GM12878 (cell line): ENCODE data around the gene HECTD4. TPM values are rescaled to one million over a fixed set of nuclear protein-coding genes. Genes with fewer than 3 reads are reported as not detected.

Source experiments
- ATAC-seq: fragments of 200-7000 bp; cut with Tn5 transposase; 3 replicates; pipeline ENCODE4 v1.9.1; 2020; ENCODE audit warnings: mild to moderate bottlenecking, moderate library complexity
- BruUV-seq: library from RNA; stranded (reverse); fragments of 400-500 nt; replicated peaks from 2 replicates; lab custom pipeline; 2021; lab: Mats Ljungman, UMichigan
- CTCF ChIA-PET: fragments of 300-600 bp; sonication (Branson Sonifier 250); formaldehyde crosslinking; extraction: SDS; loops from one replicate; lab custom pipeline; 2021; ENCODE audit warnings: inconsistent platforms; lab: Yijun Ruan, JAX
- POLR2A ChIA-PET: fragments of 350-600 bp; formaldehyde crosslinking; extraction: SDS; loops from one replicate; lab custom pipeline; 2021; ENCODE audit warnings: inconsistent platforms; lab: Charles Lee
- RAD21 ChIA-PET: fragments of 300-600 bp; sonication (Branson Sonifier 250); formaldehyde crosslinking; loops from one replicate; lab custom pipeline; 2023; ENCODE audit warnings: antibody characterized with exemption; ENCODE audit not compliant: unreplicated experiment; lab: Charles Lee
- SMC1A ChIA-PET: fragments of 300-600 bp; sonication (Branson Sonifier 250); formaldehyde crosslinking; loops from one replicate; lab custom pipeline; 2023; ENCODE audit not compliant: unreplicated experiment, uncharacterized antibody; lab: Charles Lee
- DNase-seq: peaks from one replicate; pipeline ENCODE4 v3.0.0-alpha.2; 2011; ENCODE audit warnings: low read depth, low spot score
- FAIRE-seq: peaks from 3 replicates; lab custom pipeline; 2011; peaks lifted over from hg19 to GRCh38; lab: Jason Lieb, UNC
- H2AFZ ChIP-seq: 2 replicates; pipeline ENCODE4 v1.6.0; 2011; ENCODE audit warnings: low read depth, low read length, control low read depth; ENCODE audit not compliant: control insufficient read depth
- H3K27ac ChIP-seq: 2 replicates; pipeline ENCODE4 v1.5.1; 2011; ENCODE audit warnings: control low read depth; ENCODE audit not compliant: control insufficient read depth, insufficient read depth
- H3K27me3 ChIP-seq, 2 experiments: replicated peaks in 1 of 2; 2 replicates each; pipeline versions ENCODE4 v1.6.0 to v1.6.1; 2011; ENCODE audit warnings: low read length in 1 of 2; ENCODE audit not compliant: control insufficient read depth in 2 of 2, insufficient read depth in 2 of 2
- H3K36me3 ChIP-seq, 2 experiments: 2 replicates each; pipeline ENCODE4 v1.5.1; 2011; ENCODE audit warnings: low read length in 1 of 2; ENCODE audit not compliant: control insufficient read depth in 2 of 2, insufficient read depth in 2 of 2
- H3K4me1 ChIP-seq: 2 replicates; pipeline ENCODE4 v1.6.1; 2011; ENCODE audit warnings: mild to moderate bottlenecking, low read length, moderate library complexity, mixed read lengths; ENCODE audit not compliant: control insufficient read depth, insufficient read depth
- H3K4me2 ChIP-seq: 2 replicates; pipeline ENCODE4 v1.6.0; 2011; ENCODE audit warnings: control low read depth; ENCODE audit not compliant: control insufficient read depth, insufficient read depth
- H3K4me3 ChIP-seq: fragments of 200-600 bp; sonication (generic); 2 replicates; pipeline ENCODE4 v1.5.1; 2016
- H3K79me2 ChIP-seq: 2 replicates; pipeline ENCODE4 v1.6.0; 2011; ENCODE audit warnings: low read length; ENCODE audit not compliant: control insufficient read depth, insufficient read depth
- H3K9ac ChIP-seq: 2 replicates; pipeline ENCODE4 v1.8.0; 2011; ENCODE audit warnings: low read length, control low read depth, mixed read lengths; ENCODE audit not compliant: control insufficient read depth, insufficient read depth
- H3K9me3 ChIP-seq: replicated peaks from 3 replicates; pipeline ENCODE4 v1.5.1; 2011; ENCODE audit warnings: mild to moderate bottlenecking, low read length; ENCODE audit not compliant: control insufficient read depth, insufficient read depth
- H4K20me1 ChIP-seq: 2 replicates; pipeline ENCODE4 v1.6.0; 2011; ENCODE audit not compliant: control insufficient read depth, insufficient read depth
- CBX5 ChIP-seq: sonication (generic); IDR thresholded peaks from 2 replicates; pipeline ENCODE4 v1.6.1; 2016; ENCODE audit warnings: low read depth, moderate library complexity, mild to moderate bottlenecking, inconsistent platforms
- CREB1 ChIP-seq: IDR thresholded peaks from 2 replicates; pipeline ENCODE4 v1.6.1; 2012; ENCODE audit warnings: low read depth, mild to moderate bottlenecking, inconsistent platforms
- DPF2 ChIP-seq: fragments of 450-650 bp; IDR thresholded peaks from 2 replicates; pipeline ENCODE4 v1.6.1; 2017; ENCODE audit warnings: mild to moderate bottlenecking
- FOS ChIP-seq: IDR thresholded peaks from 3 replicates; pipeline ENCODE4 v1.6.1; 2011; ENCODE audit warnings: borderline replicate concordance; ENCODE audit not compliant: insufficient read length; ENCODE audit errors: extremely low read depth
- FOXK2 ChIP-seq: fragments of 450-650 bp; IDR thresholded peaks from 2 replicates; pipeline ENCODE4 v1.6.1; 2017; ENCODE audit warnings: mild to moderate bottlenecking, moderate library complexity
- MTA2 ChIP-seq: fragments of 450-650 bp; IDR thresholded peaks from 2 replicates; pipeline ENCODE4 v1.6.1; 2016; ENCODE audit warnings: low read depth, mild to moderate bottlenecking, moderate library complexity
- NR2F1 ChIP-seq: fragments of 450-650 bp; conservative IDR thresholded peaks from 2 replicates; pipeline ENCODE4 v1.6.1; 2017; ENCODE audit warnings: mild to moderate bottlenecking
- PKNOX1 ChIP-seq: fragments of 450-650 bp; IDR thresholded peaks from 2 replicates; pipeline ENCODE4 v1.6.1; 2016; ENCODE audit warnings: mild to moderate bottlenecking
- SIX5 ChIP-seq: IDR thresholded peaks from 2 replicates; pipeline ENCODE4 v1.6.1; 2011; ENCODE audit warnings: mild to moderate bottlenecking, low read depth, low read length, moderate library complexity; ENCODE audit not compliant: severe bottlenecking
- SP1 ChIP-seq: IDR thresholded peaks from one replicate; pipeline ENCODE4 v1.6.1; 2011; ENCODE audit warnings: low read depth, low read length
- TAF1 ChIP-seq: IDR thresholded peaks from 2 replicates; pipeline ENCODE4 v1.6.1; 2011; ENCODE audit warnings: mild to moderate bottlenecking, low read depth, low read length, borderline replicate concordance
- TCF3 ChIP-seq: IDR thresholded peaks from 2 replicates; pipeline ENCODE4 v1.6.1; 2012; ENCODE audit warnings: low read depth, mild to moderate bottlenecking, low read length, borderline replicate concordance; ENCODE audit not compliant: insufficient read depth
- WGBS: methylation state at CpG from one replicate; pipeline ENCODE4 v1.1.6; 2016; ENCODE audit warnings: low lambda C conversion rate; ENCODE audit not compliant: insufficient replicate concordance, insufficient coverage; ENCODE audit errors: missing lambda C conversion rate; 5-methylcytosine and 5-hydroxymethylcytosine counted together
- in situ Hi-C: fragments of 300-500 bp; cut with MboI; formaldehyde crosslinking; loops from 9 replicates; pipeline ENCODE4 v1.14.3; 2018; ENCODE audit warnings: mixed read lengths
- intact Hi-C: fragments of 100-400 bp; cut with micrococcal nuclease; formaldehyde crosslinking; loops from one replicate; pipeline ENCODE4 v1.14.2; 2022; ENCODE audit not compliant: unreplicated experiment
- polyA plus RNA-seq, 11 experiments: library from polyadenylated mRNA; depleted of rRNA in 4 of 11; unstranded in 6 of 11; stranded (reverse) in 5 of 11; fragments of >200 nt; fragmentation: Nextera tagmentation in 4 of 11; fragmentation: Illumina TruSeq in 1 of 11; extraction: Ambion mirVana in 4 of 11; extraction: Trizol in 1 of 11; gene quantifications; 1 replicate in 1 of 11; 2 replicates in 10 of 11; pipeline versions ENCODE4 v1.2.1 to v1.2.3, GENCODE V29; 2011 to 2016; ENCODE audit warnings: inconsistent platforms in 2 of 11, missing spikeins in 2 of 11, low read depth in 1 of 11
- total RNA-seq, 4 experiments: library from RNA; depleted of rRNA in 3 of 4; stranded (reverse); fragments of >200 nt in 3 of 4; fragmentation: Illumina TruSeq in 1 of 4; extraction: Trizol in 1 of 4; gene quantifications; 2 replicates each; pipeline versions ENCODE4 v1.2.1 to v1.2.3, GENCODE V29; 2013 to 2021
- TF ChIP-seq, protein P1 (sequence below): IDR thresholded peaks from 2 replicates; pipeline ENCODE4 v1.6.1; 2012; ENCODE audit warnings: low read depth, low read length, improper control_type of control experiment

Gene HECTD4
- total and polyA plus RNA-seq, 10 of the 15 experiments (the other 5 are each of a cell fraction or from before 2014, with no cell fraction given) = 5.8 to 43.9 (median 17.9) TPM

GRCh38 chr12:112283546-112283945 is 98.7 kb downstream of the HECTD4 start:
- Histone ChIP-seq H3K9ac (no peak overlapping the region), H4K20me1 (no peaks in the 10 kb centered on the region), H3K4me2 (no peak overlapping the region), H3K4me3 (no peak overlapping the region), H3K36me3 (peaks cover 2% of the 10 kb centered on the region in 2 experiments), H3K27ac (no peak overlapping the region), H2AFZ (no peak overlapping the region), H3K4me1 (no peaks in the 10 kb centered on the region), H3K27me3 (no peaks in the 10 kb centered on the region), H3K9me3 (peaks cover 2% of the 10 kb centered on the region; the same call in 2 of the 3 replicates), H3K79me2 (no peaks in the 10 kb centered on the region)
- in situ Hi-C loops = no loop called here
- FAIRE-seq (no peak), ATAC-seq (no peak), DNase-seq (no peak)
- BruUV-seq = no TSS peak
- SMC1A ChIA-PET = interaction anchor here (1.2 kb wide), 1 partner anchor 292 kb away, joined by 3 read pairs; no protein-coding TSS in a partner anchor
- WGBS = 97% methylated on average over 2 of the region's 2 CpGs
- intact Hi-C loops = no loop called here
- TF ChIP-seq NR2F1 (no peak), FOS (no peak), DPF2 (no peak), CBX5 (no peak), CREB1 (no peak)
- CTCF ChIA-PET = interaction anchor here (0.7 kb wide), 1 partner anchor 103 kb away, joined by 3 read pairs; no protein-coding TSS in a partner anchor
- RAD21 ChIA-PET = no interaction called here
- POLR2A ChIA-PET = no interaction called here

DNA sequence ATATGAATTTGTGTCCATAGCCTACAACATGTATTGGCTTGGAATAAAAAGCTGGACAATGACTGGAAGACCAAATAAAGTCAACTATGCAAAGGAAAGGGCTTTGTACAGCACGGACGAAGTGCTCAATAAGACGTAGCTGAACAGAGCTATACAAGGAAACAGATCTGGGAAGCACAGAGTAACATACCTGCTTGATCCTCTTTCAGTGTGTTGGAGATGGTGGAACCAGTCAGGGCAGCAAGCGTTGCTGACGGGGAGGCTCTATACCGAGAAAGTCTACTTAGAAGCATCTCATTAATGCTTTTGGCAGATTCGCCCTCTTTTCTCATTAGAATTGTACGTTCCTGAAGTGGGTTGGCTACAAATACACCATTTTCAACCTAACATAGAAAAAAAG is 99.3 kb downstream of the HECTD4 start:
- Histone ChIP-seq H4K20me1 (no peaks in the 10 kb centered on the region), H2AFZ (no peak overlapping the region), H3K9ac (no peak overlapping the region), H3K79me2 (no peaks in the 10 kb centered on the region), H3K9me3 (no peaks in the 10 kb centered on the region), H3K4me2 (no peak overlapping the region), H3K4me3 (no peak overlapping the region), H3K27ac (no peak overlapping the region), H3K36me3 (no peaks in the 10 kb centered on the region), H3K4me1 (no peaks in the 10 kb centered on the region), H3K27me3 (no peaks in the 10 kb centered on the region)
- ATAC-seq (no peak), DNase-seq (no peak), FAIRE-seq (no peak)
- in situ Hi-C loops (no loop called here), intact Hi-C loops (no loop called here)
- WGBS = 98% methylated on average over 8 of the region's 8 CpGs
- BruUV-seq = no TSS peak
- ChIA-PET POLR2A (interaction anchor here (1.5 kb wide), 1 partner anchor 16 kb away, joined by 3 read pairs; no protein-coding TSS in a partner anchor), CTCF (no interaction called here), RAD21 (interaction anchor here (0.6 kb wide), 1 partner anchor 1165 kb away, joined by 3 read pairs; no protein-coding TSS in a partner anchor), SMC1A (interaction anchor here (1.2 kb wide), 1 partner anchor 291 kb away, joined by 3 read pairs; no protein-coding TSS in a partner anchor)
- TF ChIP-seq TAF1 (no peak), PKNOX1 (no peak), SIX5 (no peak), SP1 (no peak), FOXK2 (no peak), TCF3 (no peak), FOS (no peak), MTA2 (no peak)
- TF ChIP-seq, protein P1, sequence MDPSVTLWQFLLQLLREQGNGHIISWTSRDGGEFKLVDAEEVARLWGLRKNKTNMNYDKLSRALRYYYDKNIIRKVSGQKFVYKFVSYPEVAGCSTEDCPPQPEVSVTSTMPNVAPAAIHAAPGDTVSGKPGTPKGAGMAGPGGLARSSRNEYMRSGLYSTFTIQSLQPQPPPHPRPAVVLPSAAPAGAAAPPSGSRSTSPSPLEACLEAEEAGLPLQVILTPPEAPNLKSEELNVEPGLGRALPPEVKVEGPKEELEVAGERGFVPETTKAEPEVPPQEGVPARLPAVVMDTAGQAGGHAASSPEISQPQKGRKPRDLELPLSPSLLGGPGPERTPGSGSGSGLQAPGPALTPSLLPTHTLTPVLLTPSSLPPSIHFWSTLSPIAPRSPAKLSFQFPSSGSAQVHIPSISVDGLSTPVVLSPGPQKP = no peak
